ENCODE measurements around the gene TDRD9.

Gene TDRD9

DNA sequence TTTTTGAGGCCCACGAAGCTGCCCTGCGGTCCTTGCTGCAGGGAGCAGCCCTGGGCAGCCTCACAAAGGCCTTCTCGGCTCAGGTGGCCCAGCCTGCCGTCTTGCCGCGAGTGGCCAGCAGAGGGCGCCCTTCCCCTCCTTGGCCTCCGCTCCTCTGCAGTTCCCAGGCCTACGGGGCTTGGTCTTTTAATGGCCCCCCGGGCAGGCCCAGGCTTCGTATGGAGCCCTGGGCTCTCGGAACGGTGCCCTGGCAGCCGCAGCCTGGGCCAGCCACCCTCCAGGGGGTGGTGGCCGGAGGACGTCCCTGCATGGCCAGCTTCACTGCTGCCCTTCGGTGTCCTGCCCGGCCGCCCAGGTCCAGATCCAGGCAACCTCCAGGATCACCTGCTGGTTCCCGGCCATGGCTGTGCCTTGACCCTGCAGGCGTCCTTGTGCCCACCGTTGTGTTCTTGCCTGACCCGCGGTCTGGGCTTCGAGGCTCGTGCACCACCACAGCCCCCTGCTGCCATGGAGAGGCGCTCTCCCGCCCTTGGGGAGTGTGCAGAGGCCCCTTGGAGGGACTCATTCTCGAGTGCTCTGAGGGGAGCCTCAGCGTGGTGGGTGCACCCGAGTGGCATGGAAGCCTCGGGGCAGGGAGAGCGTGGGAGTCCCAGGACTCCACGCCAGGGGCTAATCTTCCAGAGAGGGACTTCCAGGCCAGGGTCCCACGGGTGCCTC is 166.6 kb downstream of the TDRD9 start:
- peak; percentile 70 for DNase-seq

DNA sequence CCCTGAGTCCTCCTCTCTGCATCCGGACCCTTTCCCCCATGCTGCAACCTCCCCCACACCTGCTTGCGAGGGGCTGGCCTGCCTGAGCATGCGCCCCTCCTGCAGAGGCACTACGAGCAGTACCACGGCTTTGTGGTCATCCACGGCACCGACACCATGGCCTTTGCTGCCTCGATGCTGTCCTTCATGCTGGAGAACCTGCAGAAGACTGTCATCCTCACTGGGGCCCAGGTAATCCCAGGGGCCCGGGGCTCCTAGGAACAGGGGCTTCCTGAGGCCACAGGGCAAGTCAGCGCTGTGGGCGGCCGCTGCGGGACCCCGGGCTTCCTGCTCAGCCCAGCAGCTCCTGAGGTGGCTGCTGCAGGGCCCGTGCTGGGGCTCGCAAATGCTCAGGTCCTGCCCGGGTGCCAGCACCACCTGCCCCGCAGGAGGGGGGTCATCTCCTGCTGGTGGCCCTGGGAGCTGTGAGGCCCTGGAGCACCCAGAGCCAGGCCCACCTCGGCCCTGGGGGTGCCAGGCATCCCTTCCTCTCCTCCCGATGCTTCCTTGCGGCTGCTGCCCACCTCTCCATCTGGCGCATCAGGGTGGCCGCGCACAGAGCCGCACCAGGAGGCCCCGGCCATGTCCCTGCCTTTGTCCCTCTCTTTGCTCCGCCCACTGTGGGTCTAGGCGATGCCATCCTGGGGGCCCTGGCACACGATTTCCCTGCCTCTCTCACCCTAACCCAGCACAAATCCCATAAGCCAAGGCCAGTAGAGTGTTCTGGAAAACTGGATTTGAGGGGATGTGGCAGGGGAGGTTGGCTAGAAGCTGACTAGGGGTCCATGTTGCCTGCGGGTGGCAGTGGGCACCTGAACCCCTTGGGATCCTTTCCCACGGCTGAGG is 167.4 kb downstream of the TDRD9 start:
- no peak for DNase-seq

GRCh38 chr14:104096318-104096717 is 168.1 kb downstream of the TDRD9 start:
- no peak for DNase-seq

GRCh38 chr14:104096751-104097700 is 168.8 kb downstream of the TDRD9 start:
- DNase-seq, result no peak

- DNase-seq, result no peak
Observed at GRCh38 chr14:104098272-104099095, 170.2 kb downstream of the TDRD9 start.

DNA sequence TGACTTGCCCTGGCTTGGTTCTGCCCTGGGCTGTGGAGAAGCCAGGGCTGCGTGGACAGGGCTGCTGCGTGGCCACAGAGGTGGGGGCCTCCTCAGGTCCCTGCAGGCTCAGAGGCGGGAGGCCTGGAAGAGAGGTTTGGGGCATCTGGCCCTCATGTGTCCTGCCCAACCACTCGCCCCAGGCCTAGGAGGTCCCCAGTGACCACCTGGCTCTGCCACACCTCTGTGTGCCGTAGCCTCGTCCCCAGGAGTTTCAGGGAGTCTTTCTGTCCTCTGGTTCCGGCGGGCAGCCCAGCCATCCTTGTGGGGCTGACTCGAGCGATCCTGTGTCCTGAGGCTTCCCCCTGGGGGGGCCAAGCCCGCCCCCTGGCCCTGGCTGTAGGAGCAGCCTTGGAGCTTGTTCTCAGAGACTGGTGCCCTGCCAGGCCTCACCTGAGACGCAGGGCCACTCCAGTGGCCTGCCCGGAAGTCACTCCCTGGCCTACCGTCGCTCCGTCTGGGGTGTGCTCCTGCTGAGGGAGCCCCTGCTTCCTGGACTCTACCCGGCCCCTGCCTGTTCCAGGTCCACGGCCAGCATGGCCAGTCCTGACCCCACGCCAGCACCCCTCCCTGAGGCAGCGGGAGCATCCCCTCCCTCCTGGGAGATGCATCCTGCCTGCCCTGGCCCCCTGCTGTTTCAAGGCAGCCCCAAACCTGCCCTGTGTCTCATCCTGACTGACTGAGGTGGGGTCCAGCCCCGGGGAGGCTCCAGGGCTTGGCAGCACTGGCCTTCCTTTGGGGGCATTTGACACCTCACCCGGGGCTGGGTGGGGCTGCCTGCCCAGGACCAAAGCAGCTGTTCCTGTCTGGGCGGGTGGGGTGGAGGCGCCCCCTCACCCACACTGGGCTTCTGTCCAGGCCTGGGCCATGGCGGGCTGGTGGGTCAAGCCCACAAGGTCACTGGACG is 171.1 kb downstream of the TDRD9 start:
- no peak for DNase-seq

GRCh38 chr14:104100171-104101085 is 172.2 kb downstream of the TDRD9 start:
- no peak for DNase-seq

GRCh38 chr14:104101086-104101621 is 172.9 kb downstream of the TDRD9 start:
- DNase-seq, result no peak

DNA sequence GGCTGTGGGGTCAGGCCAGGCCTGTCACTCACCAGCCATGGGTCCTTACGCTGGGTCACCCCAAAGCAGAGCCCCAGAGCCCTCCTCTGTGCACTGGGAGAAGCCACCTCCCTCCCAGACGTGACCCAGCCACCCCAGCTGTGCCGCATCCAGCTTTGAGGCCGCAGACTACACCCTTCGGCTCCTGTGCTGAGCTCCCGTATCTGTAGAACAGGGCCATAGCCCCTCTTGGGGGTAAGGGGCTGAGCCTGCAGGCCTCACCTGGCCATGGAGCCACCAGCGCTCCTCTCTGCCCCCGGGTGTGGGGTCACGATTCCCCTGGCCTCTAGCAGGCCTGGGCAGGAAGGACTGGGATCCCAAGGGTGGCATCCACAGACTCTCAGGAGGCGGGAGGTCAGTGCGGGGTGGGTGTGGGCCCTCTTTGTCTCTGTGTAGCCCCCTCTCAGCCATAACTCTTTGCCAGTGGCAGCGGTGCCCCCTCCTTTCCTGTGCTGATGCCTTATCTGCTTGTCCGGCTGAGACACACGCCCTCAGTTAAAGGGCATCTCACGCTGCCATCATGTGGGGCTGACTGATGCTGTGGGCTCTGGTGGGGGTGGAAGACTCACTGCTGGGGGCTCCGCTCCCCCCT is 173.5 kb downstream of the TDRD9 start:
- DNase-seq, result no peak

Measured in DMS79 treated with DMSO at 0.1 percent for 48 hours (cell line).